Left hindlimb (tissue), 1 donor: ENCODE data around the gene ABHD14A.

Source experiments
- DNase-seq: peaks from one replicate; pipeline ENCODE4 v3.0.0-alpha.2; 2018

ABHD14A gene

GRCh38 chr3:51958603-51959521 is 16.0 kb upstream of the ABHD14A start:
- no peak for DNase-seq

- DNase-seq, result no peak
These were observed 15.2 kb upstream of the ABHD14A start for GRCh38 chr3:51959651-51960050.

DNA sequence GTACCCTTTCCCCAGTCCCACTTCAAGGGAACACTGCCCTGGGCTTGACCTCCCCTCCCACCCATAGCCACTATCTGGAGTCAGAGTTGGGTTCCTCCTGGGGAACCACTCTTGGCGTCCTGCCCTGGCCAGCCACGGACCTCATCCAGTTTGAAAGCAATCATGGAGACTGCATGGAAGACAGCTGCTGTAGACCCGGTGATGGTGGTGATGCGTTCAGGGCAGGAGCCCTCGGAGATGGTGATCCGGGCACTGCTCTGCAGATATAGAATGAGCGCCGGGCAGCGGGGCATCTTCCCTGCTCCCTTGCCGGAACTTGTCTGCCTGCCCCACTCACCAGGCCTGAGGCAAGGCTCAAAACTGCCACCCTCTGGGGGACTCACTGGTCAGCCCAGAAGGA is 14.5 kb upstream of the ABHD14A start:
- no peak for DNase-seq

DNA sequence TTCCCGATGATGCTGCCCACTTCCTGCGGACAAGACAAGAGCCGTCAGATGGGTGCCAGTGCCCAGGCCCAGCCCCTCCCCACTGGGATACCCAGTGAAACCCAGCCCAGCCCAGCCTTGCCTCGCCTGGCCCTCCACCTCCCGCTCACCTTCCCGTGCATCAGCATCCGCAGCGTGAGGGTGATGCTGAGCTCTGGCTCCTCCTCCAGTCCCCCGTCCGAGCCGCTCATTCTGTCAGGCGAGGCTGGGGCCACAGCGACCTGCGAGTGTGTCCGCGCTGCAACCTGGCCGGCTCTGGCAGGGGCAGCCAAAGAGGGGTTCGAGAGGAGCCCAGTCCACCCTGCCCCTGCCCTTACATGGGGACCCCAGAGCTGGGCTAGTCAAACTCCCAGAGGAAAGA is 13.9 kb upstream of the ABHD14A start:
- DNase-seq, result no peak

DNA sequence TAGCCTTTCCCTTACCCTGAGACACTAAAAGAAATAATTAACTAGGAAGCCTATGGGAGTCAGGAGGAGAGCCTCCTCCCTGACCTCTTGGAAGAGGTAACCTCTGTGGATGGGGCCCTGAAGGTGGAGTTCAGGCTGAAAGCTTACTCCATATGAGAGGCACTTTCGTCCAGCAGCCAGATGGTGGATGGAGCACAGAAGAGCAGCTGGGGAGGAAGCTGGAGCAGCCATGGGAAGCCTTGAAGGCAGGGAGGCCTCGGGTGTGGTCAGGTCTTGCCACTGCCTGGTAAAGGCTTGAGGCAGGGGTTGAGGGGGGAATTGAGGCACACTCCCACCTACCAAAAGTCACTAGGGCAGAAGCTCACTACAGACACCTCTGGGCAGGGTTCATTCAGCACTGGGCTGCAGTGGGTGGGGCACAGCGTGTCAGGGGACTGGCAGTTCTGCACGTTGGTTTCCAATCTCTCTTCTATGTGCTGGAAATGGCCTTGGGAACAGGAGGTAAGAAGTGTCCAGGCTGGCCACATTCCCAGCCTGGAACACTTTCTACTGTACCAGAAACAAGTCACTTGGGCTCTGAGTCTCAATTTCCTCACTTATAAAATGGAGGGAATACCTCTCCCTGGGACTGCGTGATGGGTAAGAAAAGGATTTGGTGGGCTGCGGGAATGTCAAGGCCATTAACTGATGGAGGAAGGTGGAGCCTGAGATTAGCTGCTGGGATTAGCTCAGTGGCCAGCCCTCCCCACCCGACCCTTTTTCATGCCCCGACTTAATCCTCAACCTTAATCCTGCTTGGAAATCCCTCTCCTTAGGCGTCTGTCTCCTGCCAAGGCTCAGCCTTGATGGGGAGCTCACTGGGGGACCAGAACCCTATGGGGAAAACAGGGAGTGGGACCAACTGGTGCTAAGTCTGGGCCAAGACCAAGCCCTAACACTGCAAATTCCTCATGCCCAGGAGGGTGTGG is 13.0 kb upstream of the ABHD14A start:
- no peak for DNase-seq

DNA sequence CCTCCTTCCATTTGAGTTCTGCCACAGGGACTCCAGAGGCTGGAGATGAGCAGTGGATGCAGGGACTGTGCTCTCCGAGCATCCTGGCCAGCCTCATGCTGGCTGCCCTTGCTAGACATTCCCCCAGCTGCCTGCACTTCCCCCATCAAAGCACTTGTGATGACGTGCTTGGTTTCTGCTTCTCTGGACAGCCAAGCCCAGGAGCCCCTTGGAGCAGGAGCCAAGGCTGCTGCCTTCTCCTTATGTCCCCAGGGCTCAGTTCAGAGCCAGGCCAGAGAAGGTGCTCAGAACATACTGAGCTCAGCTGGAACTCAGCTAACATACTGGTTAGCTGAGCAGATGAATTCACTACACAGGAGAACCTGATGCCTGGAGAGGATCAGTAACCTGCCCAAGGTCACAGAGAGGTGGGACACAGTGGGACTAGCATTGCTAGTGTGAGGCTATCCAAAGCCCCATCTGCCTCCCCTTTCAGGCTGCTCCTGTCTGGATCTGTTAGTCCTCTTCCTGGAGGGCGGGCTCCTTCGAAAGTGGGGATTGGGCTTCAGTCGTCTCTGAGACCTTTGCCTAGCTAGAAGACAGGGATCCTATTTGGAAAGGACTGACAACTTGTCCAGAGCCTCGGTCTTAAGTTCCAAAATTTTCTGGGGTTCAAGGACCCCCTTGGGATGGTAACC is 11.9 kb upstream of the ABHD14A start:
- DNase-seq, result no peak

DNA sequence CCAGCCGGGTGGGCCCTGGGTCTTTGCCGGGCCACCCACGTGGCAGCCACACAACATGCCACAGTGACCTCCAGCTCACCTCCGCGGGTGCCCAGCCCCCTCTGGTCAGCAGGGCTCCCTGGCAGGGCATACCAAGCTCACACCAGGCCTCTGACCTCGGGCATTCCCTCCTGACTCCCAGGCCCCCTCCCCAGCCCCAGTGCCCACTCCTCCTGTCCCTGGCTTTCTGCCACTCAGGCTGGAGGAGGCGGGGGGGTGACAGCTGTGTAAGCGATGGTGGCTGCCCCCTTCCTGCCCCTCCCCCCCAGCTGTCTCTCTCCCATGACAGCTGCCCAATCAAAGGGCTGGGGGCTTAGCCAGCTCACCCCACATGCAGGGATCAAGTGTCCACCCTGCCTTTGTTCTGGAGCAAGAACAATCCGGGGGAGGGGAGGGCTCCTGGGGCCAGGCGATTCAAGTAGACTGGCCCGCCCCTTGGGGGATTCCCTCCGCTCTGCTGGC is 10.9 kb upstream of the ABHD14A start:
- DNase-seq, result peak; percentile 69

DNA sequence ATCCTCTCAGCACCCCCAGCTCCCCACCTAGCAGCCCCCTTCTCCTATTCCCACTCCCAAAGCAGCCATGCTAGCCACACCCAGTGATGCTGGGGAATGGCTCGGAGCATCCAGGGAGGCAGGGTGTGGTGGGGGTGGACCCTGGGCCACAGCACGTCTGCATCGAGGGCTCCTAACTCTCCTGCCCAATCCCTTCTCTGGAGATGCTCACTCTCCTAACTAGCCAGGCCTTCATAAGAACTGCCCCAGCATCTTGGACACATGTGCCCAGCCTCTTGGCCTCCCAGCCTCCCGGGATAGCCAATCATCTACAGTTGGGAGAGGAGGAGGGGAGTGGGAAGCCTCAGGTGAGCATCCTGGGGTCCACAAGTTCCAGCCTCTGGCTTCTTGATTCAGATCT is 10.3 kb upstream of the ABHD14A start:
- no peak for DNase-seq

GRCh38 chr3:51966016-51966415 is 8.8 kb upstream of the ABHD14A start:
- DNase-seq, result no peak

GRCh38 chr3:51966486-51966885 is 8.4 kb upstream of the ABHD14A start:
- no peak for DNase-seq

DNA sequence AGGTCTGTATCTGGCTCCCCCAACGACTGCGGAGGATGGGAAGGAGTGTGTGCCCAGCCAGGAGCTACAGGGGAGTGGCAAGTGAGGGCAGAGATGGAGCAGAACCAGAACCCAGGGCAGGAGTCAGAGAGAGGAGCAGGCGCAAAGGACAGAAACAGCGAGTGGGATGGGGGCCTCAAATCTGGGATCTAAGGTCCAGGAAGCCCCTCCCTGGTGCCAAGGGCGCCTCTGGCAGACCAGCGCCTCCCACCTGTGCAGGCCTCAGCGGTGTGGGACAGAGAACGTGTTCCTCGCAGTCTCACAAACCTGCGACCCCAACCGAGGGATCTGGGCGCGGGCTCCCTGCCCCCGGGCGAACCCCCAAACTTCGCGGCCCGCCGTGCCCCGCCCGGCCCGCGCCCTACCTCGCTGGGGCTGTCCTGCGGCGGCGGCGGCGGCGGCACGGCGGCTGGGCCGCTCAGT is 7.9 kb upstream of the ABHD14A start:
- DNase-seq, result no peak

DNA sequence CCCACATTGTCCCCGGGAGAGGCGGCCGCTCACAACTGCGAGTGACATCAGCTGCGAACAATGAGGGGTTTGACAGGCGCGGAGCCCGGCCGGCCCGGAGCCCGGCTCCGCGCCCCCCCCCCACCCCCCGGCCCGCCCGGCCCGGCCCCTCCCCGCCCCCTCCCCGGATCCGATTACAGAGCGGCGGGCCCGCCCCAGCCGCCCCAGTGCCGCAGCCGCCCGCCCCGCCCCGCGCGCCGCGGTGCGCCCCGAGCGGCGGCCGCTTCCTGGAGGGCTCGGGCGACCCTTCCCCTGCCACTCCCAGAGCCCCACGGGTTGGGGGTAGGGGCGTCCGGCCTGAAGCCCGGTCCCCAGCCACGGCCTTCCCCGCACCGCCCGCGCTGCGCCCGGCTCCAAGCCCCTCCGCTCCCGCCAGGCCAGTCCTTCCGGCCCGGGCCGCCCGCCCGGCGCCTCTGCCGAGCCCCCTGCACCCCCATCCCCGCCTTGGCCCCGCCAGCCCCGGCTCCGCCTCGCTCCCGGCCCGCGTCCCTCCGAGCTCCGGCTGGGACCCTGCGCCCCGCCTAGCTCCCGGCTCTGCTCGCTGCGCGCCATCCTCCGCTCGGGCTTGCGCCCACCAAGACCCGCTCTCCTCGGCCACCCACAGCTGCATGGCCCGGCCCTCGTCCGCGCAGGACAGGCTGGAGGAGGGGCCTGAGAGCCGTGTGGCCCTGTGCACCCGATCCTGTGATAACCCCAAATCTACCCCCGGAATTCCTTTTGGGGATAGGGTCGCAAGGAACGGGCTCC is 7.3 kb upstream of the ABHD14A start, which contains the start of gene PCBP4:
Gene PCBP4, minus strand, starts transcription at position 71 of the 786 bp plus-strand sequence. CDS start 6,214 bp downstream, outside the sequence.
- DNase-seq, result peak; percentile 82

DNA sequence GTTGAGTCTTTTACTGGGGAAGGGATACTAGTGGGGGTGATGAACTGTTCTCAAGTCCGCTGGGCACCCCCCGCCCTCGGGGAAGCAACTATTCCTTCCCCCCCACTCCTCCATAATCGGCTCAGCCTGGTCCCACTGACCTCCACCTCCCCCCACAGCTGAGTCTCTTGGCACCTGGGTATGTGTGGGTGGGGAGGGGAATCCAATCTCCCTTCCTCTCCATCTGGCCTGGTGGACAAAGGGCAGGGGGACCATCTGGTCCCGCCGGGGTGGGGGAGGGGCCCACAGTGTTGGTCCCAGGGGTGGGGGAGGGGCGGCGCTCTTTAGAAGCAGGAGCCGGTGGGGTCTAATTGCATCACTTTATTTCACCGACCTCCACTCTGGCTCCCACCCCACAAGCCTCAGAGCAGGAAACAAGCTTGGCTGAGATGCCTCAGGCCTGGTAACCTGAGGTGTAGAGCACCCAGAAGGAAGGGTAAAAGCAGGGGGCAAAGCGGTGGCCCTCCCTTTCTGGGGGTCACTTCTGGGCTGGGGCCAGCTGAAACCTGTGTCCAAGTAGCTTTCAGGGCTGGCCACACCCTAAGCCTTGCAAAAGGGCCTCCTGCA is 6.6 kb upstream of the ABHD14A start:
- DNase-seq, result peak; percentile 59

- no peak for DNase-seq
These were observed 5.8 kb upstream of the ABHD14A start for GRCh38 chr3:51968883-51969678.

DNA sequence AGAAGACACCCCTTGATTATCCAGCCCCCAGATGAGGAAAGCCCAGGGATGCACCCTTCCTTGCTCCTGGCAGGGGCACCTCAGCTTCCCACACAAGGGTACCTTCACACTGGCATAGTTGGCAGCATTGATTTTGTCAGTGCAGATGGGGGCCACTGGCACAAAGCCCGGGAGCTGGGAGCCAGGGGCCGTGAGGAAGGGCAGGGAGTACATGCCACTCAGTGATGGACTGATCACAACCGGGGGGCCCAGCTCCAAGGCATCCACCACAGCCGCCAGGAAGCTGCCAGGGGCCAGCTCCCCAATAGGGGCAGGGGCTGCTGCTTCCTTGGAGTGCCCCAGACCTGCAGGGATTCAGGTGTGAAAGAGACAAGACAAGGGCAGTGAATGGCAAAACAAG is 5.0 kb upstream of the ABHD14A start:
- DNase-seq, result no peak

- DNase-seq, result no peak
These were observed 4.1 kb upstream of the ABHD14A start for GRCh38 chr3:51970606-51971300.

- DNase-seq, result no peak
These were observed 3.5 kb upstream of the ABHD14A start for GRCh38 chr3:51971350-51971749.

DNA sequence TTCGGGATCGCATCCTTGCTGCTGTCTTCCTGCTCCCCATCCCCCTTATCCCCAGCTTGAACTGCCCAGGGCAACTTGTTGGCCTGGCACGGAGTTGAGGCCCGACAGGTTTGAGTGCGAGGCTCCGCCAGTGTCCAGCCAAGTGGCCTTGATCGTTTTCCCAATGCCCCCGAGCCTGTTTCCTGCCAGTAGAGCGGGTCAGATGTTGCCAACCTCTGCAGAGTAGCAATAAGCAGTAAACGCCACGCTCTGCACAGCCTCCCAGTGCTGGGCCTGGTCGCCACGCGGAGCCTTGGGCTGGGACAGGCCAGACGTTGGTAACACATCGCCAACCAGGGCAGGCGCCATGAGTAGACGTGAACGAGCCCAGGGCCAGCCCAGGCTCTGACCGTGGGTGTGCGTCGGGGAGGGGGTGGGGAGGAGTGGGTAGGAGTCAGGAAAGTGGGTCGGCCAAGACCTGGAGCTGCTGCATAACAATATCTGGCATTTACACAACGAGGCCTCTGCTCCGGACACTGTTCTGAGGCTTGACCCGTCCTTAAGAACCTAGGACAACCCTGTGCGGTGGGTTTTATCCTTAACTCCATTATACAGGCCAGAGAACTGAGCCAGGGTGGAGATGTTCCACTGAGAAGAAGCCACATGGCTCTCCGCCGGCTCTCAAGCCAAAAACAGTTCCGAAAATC is 444 bp upstream of the ABHD14A start:
- no peak for DNase-seq
